NK-92 treated with Interleukin-12 subunit alpha and Interleukin-12 subunit beta, amount 100 ng/mL, for 24 hours (cell line): Measurements from ENCODE around the gene RRAGC.

Experiments used
- DNase-seq: peaks from one replicate; lab custom pipeline; 2025; lab: John Stamatoyannopoulos, UW

The RRAGC gene, protein sequence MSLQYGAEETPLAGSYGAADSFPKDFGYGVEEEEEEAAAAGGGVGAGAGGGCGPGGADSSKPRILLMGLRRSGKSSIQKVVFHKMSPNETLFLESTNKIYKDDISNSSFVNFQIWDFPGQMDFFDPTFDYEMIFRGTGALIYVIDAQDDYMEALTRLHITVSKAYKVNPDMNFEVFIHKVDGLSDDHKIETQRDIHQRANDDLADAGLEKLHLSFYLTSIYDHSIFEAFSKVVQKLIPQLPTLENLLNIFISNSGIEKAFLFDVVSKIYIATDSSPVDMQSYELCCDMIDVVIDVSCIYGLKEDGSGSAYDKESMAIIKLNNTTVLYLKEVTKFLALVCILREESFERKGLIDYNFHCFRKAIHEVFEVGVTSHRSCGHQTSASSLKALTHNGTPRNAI

DNA sequence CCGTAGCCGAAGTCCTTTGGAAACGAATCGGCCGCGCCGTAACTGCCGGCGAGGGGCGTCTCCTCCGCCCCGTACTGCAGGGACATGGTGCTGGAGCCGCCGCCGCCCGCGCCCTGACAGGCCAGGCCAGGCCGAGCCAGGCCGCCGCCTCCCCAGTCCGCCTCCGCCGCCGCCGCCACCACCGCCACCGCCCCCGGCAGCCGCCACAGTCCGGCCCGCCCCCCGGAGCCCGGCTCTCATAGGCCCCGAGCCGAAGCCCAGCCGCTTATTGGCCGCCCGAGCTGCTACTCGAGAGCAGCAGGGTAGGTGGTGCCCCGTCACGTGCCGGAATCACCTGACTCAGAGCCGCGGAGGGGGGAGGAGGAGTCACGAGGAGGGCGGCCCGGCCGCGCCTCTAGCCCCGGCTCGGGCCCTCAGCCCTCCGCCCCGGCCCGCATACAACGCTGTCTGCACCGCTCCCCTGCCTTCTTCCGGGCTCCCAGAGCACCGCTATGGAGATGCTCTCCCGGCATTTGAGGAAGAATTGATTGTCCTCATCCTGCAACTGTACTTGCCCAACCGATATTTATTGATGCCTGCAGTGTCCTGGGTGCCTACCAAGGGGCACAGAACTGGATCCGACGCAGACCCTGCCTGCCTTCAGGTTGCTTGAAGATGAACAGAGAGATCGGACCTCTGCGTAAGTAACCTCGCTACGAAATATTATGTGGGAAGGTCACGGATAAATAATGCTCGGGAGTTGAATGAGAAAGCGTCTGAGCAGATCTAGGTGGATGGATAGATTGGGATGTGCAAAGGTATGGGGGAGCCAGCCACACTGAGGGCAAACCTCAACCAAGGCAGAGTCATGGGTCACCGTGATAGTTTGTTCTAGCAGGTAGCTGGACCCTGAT is at the start of gene RRAGC:
Gene RRAGC (minus strand): TSS at position 212 of the 893 bp plus-strand sequence. CDS start 126 bp downstream, at position 86.
- peak; percentile 99 for DNase-seq

DNA sequence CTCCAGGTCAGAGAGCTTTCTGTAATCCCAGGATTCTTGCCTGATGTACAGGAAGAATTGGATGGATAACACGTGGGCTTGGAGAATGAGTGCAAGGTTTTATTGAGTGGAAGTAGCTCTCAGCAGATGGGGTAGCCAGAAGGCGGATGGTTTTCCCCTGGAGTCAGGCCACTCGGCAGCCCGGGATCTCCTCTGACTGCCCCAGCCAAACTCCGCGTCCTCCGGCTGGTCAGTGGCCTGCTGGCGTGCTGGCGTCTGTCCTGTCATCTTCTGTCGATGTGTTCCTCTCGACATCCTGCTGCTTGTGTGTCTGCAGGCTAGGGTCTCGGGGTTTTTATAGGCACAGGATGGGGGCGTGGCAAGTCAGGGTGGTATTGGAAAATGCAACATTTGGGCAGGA is 49.2 kb upstream of the RRAGC start:
- no peak for DNase-seq

DNA sequence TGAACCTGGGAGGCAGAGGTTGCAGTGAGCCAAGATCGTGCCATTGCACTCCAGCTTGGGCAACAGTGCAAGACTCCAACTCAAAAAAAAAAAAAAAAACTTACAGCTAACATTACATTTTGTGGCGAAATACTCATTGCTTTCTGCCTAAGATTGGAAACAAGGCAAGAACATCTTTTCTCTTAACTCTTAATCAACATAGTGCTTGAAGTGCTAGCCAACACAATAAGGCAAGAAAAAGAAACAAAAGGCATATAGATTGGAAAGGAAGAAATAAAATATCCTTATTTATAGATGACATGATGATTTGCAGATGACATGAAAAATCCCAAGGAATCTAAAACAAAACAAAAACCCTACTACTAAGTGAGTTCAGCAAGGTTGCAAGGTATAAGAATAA is 46.4 kb upstream of the RRAGC start:
- DNase-seq = no peak

DNA sequence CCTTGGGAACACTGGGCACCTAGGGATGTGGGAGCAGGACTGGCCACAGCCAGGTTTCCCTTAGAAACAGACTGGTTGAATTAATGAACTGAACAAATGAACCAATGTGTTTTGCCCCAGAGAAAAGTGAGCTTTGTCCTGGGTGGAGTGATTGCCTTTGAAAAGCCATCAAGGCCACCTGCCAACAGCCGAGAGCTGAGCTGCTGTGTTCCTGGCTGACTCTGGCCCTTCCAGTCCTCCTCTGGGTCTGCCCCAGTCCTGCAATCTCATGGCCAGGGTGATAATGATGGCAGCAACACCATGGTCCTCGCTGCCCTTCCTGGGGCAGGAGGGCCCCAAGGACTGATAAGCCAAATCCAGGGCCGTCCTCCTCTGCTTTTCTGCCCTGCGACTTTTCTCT is 40.0 kb upstream of the RRAGC start:
- DNase-seq = no peak

DNA sequence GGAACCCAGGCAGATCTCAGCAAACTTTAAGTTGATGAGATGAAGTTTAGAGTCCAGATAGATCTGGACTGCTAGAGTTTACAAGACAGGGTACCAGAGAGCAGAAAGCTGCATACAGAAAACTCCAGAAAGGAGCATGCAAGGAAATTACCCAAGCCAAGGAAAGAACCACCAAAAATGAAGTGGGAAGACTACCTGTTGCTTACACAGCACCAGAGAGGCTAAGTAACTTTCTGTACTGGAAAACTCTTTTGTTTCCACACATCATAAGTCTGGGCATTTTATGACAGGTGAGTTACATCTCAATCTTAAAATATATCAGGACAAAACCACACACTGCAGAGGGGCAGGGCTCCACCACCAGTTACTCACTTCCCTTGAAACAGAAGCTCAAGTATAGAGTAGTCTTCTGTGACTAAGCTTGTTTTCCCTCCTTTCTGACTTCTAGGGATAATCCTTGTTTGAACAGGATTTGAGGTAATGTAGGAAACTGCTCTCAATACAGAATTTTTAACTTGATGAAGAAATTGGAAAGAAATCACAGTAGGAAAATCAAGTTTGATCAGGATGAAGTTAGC is 39.2 kb upstream of the RRAGC start:
- no peak for DNase-seq

DNA sequence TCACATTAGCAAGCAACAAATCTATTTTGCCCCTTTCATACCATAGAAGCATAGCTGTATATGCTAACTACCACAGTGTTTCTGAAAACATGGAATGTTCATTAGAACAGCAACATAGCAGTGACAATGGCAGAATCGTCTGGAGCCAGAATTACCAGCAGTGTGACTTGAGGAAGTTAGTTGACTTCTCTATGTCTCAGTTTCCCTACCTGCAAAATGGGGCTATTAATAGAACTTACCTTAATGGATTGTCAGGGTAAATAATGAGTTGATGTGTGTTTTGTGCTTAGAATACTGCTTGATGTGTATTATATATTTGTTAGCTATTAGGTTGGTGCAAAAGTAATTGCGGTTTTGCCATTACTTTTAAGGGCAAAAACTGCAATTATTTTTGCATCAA is 36.6 kb upstream of the RRAGC start:
- DNase-seq = no peak

DNA sequence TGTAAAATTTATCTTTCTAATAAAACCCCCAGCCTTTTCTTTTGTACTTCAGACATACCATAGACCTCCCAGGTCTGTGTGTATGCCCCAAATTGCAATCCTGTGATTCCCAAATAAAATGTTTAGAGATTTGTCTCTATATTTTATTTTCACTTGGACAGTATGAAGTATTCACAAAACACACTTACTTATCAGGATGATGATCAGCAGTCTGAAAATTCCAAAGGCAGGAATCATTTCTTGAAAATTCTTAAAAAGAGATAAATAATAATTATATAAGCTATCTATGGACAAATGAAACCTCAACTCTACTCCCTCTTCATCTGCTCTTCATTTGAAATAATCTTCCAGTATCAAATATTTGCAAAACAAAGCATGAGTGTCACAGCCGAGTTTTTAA is 33.4 kb upstream of the RRAGC start:
- no peak for DNase-seq

DNA sequence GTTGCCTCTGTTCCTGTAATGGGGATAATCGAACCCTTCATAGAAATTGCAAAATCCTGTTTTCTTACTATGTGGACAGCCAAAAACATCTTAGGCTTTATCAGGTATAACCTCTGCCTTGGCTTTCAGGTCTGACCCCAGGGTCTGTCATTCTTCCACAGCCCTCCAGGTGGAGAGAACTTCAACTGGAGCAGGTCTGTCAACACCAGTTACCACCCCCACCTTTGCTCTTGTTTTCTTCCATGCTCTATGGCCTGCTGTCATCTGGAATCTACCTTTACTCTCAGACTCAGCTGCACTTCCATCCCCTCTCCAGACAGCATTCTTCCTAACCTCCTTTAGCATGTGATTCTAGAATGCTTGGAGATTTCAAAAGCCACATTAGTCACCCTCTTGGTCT is 32.2 kb upstream of the RRAGC start:
- DNase-seq = no peak

DNA sequence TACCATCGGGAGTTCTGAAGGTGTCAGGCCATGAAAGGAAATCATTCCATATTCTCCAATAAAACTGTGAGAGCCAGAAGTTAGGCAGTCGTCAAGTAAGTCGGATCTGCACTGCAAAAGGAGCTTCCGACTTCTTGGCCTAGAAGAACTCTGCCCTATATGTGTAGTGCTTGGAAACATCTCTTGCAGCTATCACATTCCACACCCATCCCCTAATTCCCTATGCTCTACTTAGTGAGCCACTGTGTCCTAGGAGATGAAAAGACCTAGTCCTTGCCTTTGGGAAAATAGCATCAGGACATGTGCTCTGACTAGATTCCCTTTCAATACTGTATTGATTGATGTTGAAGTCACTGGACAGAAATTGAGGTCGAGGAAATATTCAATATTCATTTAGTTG is 30.0 kb upstream of the RRAGC start:
- no peak for DNase-seq

DNA sequence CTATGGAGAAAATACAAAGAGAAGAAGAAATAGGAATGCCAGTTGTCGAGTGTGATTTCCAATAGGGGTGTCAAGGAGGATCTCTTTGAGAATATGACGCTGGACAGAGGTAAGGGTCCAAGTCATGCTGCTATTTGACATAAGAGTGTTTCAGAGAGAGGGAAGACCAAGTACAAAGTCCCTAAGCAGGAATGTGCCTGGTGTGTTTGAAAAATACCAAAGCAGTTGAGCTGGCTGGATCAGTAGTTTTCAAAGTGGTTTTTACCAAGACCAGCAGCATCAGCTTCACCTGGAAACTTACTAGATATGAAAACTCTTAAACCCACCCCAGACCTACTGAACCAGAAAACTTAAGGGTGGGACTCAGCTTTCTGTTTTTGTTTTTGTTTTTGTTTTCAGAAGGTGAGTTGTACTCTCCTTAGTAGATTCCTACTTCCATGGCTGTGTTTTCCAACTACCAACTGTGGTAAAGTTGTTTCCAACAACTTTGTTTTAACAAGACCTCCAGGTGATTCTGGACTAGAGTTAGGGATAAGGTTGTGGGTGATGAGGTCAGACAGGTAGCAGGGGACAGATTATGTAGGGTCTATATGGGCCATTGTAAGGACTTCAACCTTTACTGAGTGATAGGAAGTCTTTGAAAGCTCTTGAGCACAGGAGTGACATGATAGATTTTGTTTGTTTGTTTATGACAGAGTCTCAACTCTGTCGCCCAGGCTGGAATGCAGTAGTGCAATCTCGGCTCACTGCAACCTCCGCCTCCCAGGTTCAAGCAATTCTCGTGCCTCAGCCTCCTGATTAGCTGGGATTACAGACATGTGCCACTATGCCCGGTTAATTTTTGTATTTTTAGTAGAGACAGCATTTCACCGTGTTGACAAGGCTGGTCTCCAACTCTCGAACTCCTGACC is 29.1 kb upstream of the RRAGC start:
- no peak for DNase-seq

DNA sequence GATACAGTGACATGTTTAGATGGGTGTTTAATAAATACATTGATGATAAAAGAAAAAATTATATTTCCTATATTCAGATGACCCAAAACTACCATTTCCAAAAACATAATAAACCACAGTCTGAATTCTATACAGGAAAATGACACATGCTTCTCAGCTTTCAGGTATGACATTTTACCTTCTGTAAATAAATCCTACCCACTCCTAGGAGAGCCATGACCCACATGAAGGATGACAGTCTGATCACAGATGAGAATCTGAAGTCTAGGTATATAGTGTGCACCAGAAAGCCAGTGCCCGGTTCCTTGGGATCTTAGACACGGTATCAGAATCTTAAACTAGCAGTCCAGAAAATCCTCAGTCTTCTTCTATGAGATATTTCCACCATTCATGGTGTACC is 25.5 kb upstream of the RRAGC start:
- DNase-seq = no peak

DNA sequence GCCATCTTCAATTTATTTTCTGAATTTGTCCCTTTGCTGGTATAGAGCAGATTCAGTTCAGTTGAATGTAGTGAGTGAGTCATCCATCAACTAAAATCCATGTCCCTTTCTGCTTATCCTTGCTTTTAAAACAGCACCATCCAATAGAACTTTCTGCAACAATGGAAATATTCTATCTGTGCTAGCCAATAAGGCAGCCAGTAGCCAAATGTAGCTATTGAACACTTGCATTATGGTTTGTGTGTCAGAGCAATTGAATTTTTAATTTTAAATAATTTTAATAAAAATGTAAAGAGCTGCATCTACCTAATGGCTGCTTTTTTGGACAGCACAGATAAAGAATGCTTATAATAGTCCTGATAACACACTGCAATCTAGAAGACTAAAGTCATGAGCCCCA is 21.9 kb upstream of the RRAGC start, which contains the start of gene GJA9:
Gene GJA9 (minus strand): TSS at position 101 of the 400 bp plus-strand sequence. CDS start 5,489 bp downstream, outside the sequence.
- DNase-seq = no peak

DNA sequence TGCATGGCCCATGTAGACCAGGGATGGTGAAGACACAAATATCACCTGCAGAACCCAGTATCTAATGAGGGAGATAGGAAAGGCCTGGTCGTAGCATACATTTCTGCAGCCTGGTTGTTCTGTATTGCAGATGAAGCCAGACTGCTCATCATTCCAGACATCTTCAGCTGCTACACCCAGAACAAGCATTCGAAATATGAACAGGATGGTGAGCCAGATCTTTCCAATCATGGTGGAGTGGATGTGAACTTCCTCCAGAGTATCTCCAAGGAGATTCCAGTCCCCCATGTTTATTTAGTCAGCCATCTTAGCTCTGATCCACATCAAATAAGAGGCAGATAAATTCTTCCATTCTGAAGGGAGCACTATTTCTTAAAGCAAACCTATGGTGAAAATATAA is 16.2 kb upstream of the RRAGC start:
- DNase-seq = no peak

DNA sequence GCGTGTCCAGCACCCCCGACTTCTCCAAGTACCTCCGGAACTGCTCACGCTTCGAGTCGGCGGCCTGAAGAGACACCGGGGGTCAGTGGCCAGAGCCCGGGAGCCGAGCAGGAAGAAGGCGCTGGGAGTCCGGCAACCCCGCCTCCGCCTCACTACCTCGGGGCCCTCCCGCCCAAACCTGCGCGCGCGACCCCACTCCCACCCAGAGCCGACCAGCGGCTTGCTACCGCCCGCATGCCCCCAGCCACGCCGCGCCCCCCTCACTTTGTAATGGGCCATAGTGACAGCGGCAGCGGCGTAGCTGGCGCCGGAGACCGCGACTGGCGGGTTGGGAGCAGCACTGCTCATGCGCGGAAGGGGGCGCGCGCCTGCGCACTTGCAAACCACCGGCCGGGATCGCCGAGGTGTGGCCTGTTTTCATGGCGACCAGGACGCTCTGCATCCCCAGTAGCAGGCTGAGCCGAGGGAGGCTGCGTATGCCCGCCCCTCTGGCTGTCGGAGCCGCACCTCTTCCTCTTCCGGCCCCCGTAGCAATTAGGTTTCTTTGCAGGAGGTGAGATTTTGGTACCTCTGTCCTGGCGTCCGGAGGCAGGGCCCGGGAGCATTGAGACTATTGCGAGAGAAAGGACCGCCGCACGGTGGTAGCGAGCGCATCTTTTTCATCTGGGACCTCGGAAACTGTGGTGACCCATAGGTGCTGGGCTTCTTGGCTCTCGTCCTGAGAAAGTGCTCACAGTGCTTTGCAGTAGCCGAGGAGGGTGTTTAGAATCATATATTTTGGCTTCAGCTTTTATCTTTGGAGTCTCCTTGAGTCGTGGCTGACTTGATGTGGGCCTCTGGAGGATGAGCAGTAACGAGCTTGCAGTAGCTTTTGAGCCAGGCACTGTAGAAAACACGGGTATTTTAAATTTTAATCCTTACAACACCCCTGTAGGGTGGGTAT is 13.7 kb upstream of the RRAGC start, which contains the start of gene MYCBP:
Gene MYCBP (minus strand): TSS at position 322 of the 943 bp plus-strand sequence. CDS start 43 bp downstream, at position 279.
- peak; percentile 96 for DNase-seq

DNA sequence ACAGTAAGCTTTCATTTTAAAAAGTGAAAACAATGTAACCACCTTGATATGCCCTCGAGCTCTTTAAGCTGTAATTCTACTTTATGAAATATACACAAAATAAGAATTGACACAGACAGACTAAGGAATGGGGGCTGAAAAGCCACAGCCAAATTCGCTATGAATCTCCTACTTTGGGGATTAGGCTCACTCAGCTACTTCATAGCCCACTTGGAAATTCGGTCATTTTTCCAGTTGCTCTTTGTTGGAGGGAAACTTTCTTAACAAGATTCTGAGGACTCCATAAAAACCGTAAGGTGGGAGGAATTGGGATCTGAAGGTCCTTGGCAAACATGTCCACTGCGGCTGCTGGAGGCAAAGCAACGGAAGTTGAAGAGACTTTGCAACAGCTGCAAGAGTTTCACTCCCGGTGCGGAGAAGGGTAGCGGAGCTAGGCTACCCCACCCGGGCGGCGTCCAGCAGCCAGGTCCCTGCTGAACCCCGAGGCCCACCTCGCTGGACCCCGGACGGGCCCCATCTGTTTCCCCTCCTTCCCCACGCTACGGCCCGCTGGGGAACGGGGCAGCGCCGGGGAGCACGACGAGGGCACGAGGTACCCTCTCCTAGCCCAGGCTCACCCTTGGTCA is 12.9 kb upstream of the RRAGC start:
- DNase-seq = no peak

DNA sequence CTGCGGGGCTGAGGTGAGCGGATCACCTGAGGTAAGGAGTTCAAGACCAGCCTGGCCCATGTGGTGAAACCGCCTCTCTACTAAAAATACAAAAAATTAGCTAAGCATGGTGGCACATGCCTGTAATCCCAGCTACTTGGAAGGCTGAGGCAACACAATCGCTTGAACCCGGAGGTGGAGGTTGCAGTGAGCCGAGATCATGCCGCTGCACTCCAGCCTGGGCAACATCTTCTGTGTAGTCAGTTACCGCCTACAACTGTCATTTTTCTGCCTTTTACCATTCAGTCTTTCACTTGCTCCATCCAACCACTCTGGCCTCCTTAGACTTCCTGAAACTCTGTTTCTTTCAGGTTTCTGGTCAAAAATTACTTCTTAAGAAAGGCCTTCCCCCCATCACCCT is 11.4 kb upstream of the RRAGC start:
- DNase-seq = no peak

DNA sequence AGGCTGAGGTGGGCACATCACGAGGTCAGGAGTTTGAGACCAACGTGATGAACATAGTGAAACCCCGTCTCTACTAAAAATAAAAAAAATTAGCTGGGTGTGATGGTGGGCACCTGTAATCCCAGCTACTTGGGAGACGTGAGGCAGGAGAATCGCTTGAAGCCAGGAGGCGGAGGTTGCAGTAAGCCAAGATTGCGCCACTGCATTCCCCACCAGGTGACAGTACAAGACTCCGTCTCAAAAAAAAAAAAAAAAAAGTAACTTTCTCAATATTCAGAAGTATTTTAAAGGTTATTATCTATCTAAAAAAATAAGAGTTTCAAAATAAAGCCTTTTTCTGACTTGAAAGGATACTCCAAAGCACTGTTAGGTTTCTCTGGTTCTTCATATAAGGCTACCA is 7.6 kb upstream of the RRAGC start:
- DNase-seq = no peak

DNA sequence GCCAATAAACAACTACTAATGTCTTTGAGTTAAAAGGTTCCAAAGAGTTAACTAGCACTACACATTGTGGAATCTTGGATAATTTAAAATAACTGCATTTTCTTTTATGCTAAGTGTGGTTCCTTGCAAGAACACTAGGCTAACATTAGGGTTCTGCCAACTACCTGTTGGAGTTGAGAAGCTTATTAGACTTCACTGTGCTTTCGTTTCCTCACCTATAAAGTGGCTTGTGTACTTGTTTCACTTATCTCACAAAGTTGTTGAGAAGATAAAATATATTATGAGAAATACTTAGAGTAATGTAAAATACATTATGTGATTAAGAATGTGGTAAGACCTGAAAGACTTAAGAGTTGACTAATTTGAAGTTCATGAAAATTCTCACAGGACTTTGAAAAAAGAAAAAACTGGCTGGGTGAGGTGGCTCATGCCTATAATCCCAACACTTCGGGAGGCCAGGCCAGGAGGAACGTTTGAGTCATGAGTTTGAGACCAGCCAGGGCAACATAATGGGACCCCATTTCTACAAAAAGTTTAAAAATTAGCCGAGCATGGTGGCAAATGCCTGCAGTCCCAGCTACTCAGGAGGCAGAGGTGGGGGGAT is 5.6 kb upstream of the RRAGC start:
- no peak for DNase-seq

DNA sequence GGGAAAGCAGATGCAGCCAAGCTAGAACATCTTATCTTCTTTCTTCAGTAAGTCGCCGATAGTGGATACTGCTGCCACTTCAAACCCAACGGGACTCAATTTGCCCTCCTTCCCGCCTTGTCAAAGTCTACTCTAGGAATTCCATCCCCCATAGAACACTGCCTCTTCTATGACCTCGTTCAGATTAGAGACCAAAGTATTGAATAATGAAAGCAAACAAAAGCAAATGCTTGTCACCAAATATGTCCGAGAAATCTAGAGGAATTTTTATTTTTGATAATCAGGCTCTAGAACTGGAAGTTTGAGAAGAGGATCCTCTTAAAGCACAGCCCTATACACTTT is 853 bp upstream of the RRAGC start:
- DNase-seq = no peak
